Heart right ventricle (tissue), 16 donors: ENCODE results near the gene FGD3. TPM values are rescaled to one million over a fixed set of nuclear protein-coding genes. Genes with fewer than 3 reads are reported as not detected.

Source experiments
- ATAC-seq, 8 donors: fragments of 200-7000 bp; cut with Tn5 transposase; one replicate each; pipeline ENCODE4 v1.9.1; 2020; ENCODE audit warnings: mild to moderate bottlenecking in 8 of 8, moderate library complexity in 8 of 8, moderate number of reproducible peaks in 1 of 8
- DNase-seq, 2 donors: peaks; one replicate each; pipeline ENCODE4 v3.0.0-alpha.2; 2020
- H3K27ac ChIP-seq, 10 donors: fragments of 200-600 bp; sonication (generic) in 2 of 10; one replicate each; pipeline versions ENCODE4 v1.5.0 to v1.8.0; 2020 to 2022; ENCODE audit warnings: mild to moderate bottlenecking in 3 of 10
- H3K27me3 ChIP-seq, 7 donors: fragments of 200-600 bp; one replicate each; pipeline ENCODE4 v1.8.0; 2021 to 2022; ENCODE audit warnings: mild to moderate bottlenecking in 2 of 7
- H3K36me3 ChIP-seq, 9 donors: fragments of 200-600 bp; sonication (generic) in 1 of 9; one replicate each; pipeline versions ENCODE4 v1.5.0 to v1.8.0; 2020 to 2022; ENCODE audit warnings: mild to moderate bottlenecking in 2 of 9
- H3K4me1 ChIP-seq, 9 donors: fragments of 200-600 bp; sonication (generic) in 1 of 9; one replicate each; pipeline versions ENCODE4 v1.5.0 to v1.8.0; 2020 to 2022; ENCODE audit warnings: mild to moderate bottlenecking in 4 of 9
- H3K4me3 ChIP-seq, 10 donors: fragments of 200-600 bp; sonication (generic) in 2 of 10; one replicate each; pipeline versions ENCODE4 v1.5.0 to v1.8.0; 2020 to 2022; ENCODE audit warnings: mild to moderate bottlenecking in 7 of 10, moderate library complexity in 2 of 10
- H3K9me3 ChIP-seq, 11 donors: fragments of 200-600 bp in 10 of 11; sonication (generic) in 2 of 11; one replicate each; pipeline versions ENCODE4 v1.5.0 to v1.8.0; 2013 to 2022; ENCODE audit warnings: mild to moderate bottlenecking in 2 of 11, control low read depth in 1 of 11, moderate library complexity in 1 of 11
- CTCF ChIP-seq, 9 donors: fragments of 200-600 bp; sonication (generic) in 2 of 9; IDR thresholded peaks; one replicate each; pipeline versions ENCODE4 v1.5.0 to v1.8.0; 2021 to 2022; ENCODE audit warnings: antibody characterized with exemption in 9 of 9, mild to moderate bottlenecking in 5 of 9, moderate library complexity in 1 of 9
- WGBS, 2 donors: extraction: QIAGEN DNeasy Blood & Tissue Kit; methylation state at CpG; one replicate each; pipeline ENCODE4 v1.1.7; 2013; ENCODE audit warnings: inconsistent platforms in 1 of 2; 5-methylcytosine and 5-hydroxymethylcytosine counted together
- intact Hi-C, 10 donors: fragments of 100-400 bp; cut with DNase I; formaldehyde crosslinking; loops; one replicate each; pipeline versions ENCODE4 v1.11.1 to v1.14.2; 2022
- polyA plus RNA-seq, 2 donors: library from polyadenylated mRNA; stranded (reverse); fragments of 200-250 nt; gene quantifications; one replicate each; pipeline ENCODE4 v1.2.3, GENCODE V29; 2013
- total RNA-seq, 10 donors: library from RNA; stranded (reverse); fragmentation: NEBNext Ultra II Directional in 3 of 10; extraction: Animal tissue kit (Norgen Biotek cat#: 25700) in 3 of 10; gene quantifications; one replicate each; pipeline versions ENCODE4 v1.2.1 to v1.2.4, GENCODE V29; 2021 to 2023
- donor health status: Arrhythmogenic right ventricular cardiomyopathy.
- donor health status: ischemic (EF 13 %, LVEDD 7.1; RV severe dilation, severe dysfunction).
- donor health status: healthy with polysubstance abuse.
- donor health status: DM: no; HTN: yes; CAD: no.
- donor health status: DM: no; HTN: no; CAD: no.
- donor health status: ischemic (EF 25% LVEDD 6.9; RV normal size, moderate dysfunction).
- donor health status: ischemic (EF 25% LVEDD 5.7; RV mildly dilated, moderate dysfunction).
- donor health status: healthy.
- donor health status: DM: yes; HTN: yes; CAD: no.
- donor health status: Ischemic cardiomyopathy.
- donor health status: ischemic (EF 35%, LVEDD 5.7; RV mildly dilated, moderate dysfunction).
- donor health status: nonischemic (EF 11% LVEDD 7.7; RV severe dilation, severe dysfunction).
- donor health status: DM: yes; HTN: yes; CAD: no.
- donor health status: PGD.
- donor health status: ischemic (EF 29% LVEDD 5.4; RV normal size, mild dysfunction).
- donor health status: nonischemic (EF 23%, LVEDD 6.1; RV moderate dilation, normal function).

FGD3 gene
- total and polyA plus RNA-seq, 12 donors = 0.40 to 8.5 (median 2.2) TPM

GRCh38 chr9:92945796-92946195 is 1.5 kb upstream of the FGD3 start:
- no peak for TF ChIP-seq CTCF (IDR thresholded peaks at IDR 0.05)
- Histone ChIP-seq H3K4me3 (no peak overlapping the region), H3K9me3 (no peaks in the 10 kb centered on the region), H3K4me1 (peaks cover 0 to 20% (median 7%) of the 10 kb centered on the region in 9 donors), H3K27ac (no peak overlapping the region), H3K36me3 (no peaks in the 10 kb centered on the region), H3K27me3 (peaks cover 0 to 39% (median 28%) of the 10 kb centered on the region in 7 donors)
- intact Hi-C loops = no loop called here
- no peak for ATAC-seq
- DNase-seq = no peak
- 97 to 98% methylated on average over 8 of the region's 8 CpGs for WGBS, 2 donors

GRCh38 chr9:92948038-92948534 is 763 bp downstream of the FGD3 start:
- TF ChIP-seq CTCF (IDR thresholded peaks at IDR 0.05) = no peak
- peak overlapping the region; percentile 44 to 68 (median 60) for H3K4me3 ChIP-seq
- WGBS, 2 donors = 67 to 73% methylated on average over 12 of the region's 12 CpGs

GRCh38 chr9:92948632-92949031 is 1.3 kb downstream of the FGD3 start:
- no peak for TF ChIP-seq CTCF (IDR thresholded peaks at IDR 0.05)
- H3K27ac ChIP-seq = no peak overlapping the region
- ATAC-seq (no peak), DNase-seq (no peak)
- H3K4me1 ChIP-seq = peaks cover 2 to 29% (median 16%) of the 10 kb centered on the region in 9 donors
- H3K9me3 ChIP-seq = no peaks in the 10 kb centered on the region
- WGBS, 2 donors = 87 to 93% methylated on average over 2 of the region's 2 CpGs
- H3K36me3 ChIP-seq = no peaks in the 10 kb centered on the region
- intact Hi-C loops = no loop called here
- H3K4me3 ChIP-seq = peak overlapping the region in 4 of 10 donors; percentile 60 to 68 (median 62)
- H3K27me3 ChIP-seq = peaks cover 0 to 56% (median 33%) of the 10 kb centered on the region in 7 donors

More at GRCh38 chr9:92948038-92948534, 763 bp downstream of the FGD3 start:
- Histone ChIP-seq H3K4me1 (peaks cover 2 to 23% (median 11%) of the 10 kb centered on the region in 9 donors), H3K27me3 (peaks cover 0 to 56% (median 33%) of the 10 kb centered on the region in 7 donors), H3K36me3 (no peaks in the 10 kb centered on the region), H3K27ac (peak overlapping the region in 3 of 10 donors; percentile 45 to 63 (median 53)), H3K9me3 (no peaks in the 10 kb centered on the region)
- DNase-seq (no peak), ATAC-seq (no peak)
- intact Hi-C loops = no loop called here

- TF ChIP-seq CTCF (IDR thresholded peaks at IDR 0.05) = no peak
- H3K27ac ChIP-seq = no peak overlapping the region
- H3K4me1 ChIP-seq = peaks cover 2 to 35% (median 16%) of the 10 kb centered on the region in 9 donors
- intact Hi-C loops = no loop called here
- H3K9me3 ChIP-seq = no peaks in the 10 kb centered on the region
- H3K27me3 ChIP-seq = peaks cover 0 to 63% (median 38%) of the 10 kb centered on the region in 7 donors
- H3K36me3 ChIP-seq = no peaks in the 10 kb centered on the region
- DNase-seq = no peak
- no peak overlapping the region for H3K4me3 ChIP-seq
- WGBS, 2 donors = 88 to 94% methylated on average over 11 of the region's 11 CpGs
- ATAC-seq = no peak
Measured at GRCh38 chr9:92949266-92949982, 2.1 kb downstream of the FGD3 start.
